ENCODE results near the gene OTUD4.
"Not testable (repeated sequence)": the region's sequence is repeated elsewhere in the genome, so short reads cannot be mapped to it uniquely, and the experiment has no call there.

OTUD4 gene

DNA sequence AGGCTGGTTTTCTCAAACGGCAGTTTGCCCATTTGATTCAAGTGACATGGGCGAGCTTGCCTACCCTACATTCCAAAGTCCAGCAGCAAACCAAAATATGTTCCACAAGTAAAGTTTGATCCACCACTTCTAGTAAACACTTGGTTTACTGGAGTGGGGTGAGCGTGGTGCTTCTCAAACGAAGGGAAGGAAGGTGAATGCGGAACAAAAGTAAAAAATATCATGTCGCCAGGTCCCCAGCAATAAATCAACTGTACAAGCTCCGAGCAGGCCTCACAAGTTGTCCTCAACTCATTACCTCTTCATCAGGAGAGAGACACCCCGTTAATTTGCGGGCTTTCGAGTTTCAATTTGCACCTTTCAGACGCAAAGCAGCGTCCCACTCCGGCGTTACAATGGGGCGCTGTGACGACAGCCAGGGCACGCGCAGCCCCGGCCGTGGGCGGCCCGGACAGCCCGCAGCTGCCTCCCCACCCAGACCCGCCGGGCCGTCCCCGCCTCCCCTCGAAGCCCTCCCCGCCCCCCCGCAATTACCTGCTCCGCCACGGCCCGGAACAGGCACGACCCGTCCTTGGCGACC, 1.0 kb downstream of the OTUD4 start:
- peak; percentile 53 for DNase-seq (ENCODE audit: low read depth)

DNA sequence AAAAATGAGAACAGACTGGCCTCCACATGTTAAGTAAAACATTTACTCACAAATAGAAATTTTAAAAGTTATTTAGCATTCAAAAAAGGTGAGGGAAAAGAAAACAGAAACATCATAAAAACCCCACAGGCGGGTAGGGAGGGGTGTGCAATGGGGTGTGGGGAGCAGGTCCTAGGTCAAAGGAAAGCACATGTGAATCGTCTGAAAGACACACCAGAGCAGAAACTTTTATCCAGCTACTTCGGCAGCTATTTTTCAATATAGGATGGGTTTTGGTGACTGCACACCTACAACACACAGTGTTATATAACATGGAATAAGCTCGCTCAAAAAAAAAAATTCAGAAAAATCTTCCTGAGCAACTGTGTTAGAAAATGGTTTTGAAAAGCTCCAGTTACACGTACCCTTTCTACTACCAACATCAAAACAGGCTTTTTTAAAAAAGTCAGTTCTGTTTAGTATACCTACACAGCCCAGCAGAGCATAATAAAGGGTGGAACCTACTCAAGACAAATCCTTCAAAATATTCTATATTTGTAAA, 1.6 kb downstream of the OTUD4 start:
- no peak for DNase-seq (ENCODE audit: low read depth)

DNA sequence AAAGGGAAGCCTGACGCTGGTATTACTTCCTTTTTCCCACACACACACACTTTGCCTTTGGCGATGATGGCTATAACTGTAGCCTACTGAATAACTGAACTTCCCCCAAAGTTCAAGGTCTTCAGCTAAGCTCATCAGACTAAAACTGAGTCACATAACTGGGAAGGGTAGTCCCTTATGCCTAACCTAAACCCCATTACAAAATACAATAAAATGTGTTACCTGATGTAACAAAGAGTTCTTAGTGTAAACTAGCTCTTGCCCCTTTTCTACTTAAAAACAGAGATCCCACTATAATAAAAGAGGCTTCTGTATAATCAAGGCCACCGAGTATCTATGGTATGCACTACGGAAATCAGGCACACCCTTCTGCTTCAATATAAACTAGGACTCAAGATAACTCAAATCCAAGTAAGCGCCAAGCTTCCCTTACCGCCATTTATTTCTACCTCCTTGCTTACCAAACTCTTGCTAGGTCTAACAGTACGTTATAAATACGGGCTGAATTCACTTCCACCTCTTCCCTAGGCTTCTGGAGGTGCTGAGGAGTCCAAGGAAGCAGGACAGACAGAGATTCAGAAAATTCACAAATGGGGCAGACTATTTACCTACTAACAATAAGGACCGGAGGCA, 2.4 kb downstream of the OTUD4 start:
- DNase-seq (ENCODE audit: low read depth), result no peak

DNA sequence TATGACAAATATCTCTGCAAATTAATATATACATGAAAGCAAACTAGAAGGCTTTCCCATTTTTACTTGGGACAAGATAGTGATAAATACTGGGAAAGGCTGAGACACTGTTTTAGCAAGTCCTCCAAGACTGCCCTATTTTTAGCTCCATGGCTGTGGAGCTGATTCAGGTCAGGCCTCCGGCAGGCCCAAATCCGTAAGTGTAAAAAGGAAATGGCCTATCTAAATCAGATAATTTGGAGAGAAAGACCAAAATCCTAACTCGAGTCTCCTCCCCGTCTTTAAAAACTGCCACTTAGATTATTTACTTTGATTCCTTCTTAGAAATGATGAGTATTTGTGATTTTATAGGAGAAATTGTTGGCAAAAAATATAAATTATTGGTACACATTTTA, 2.9 kb downstream of the OTUD4 start:
- no peak for DNase-seq (ENCODE audit: low read depth)

DNA sequence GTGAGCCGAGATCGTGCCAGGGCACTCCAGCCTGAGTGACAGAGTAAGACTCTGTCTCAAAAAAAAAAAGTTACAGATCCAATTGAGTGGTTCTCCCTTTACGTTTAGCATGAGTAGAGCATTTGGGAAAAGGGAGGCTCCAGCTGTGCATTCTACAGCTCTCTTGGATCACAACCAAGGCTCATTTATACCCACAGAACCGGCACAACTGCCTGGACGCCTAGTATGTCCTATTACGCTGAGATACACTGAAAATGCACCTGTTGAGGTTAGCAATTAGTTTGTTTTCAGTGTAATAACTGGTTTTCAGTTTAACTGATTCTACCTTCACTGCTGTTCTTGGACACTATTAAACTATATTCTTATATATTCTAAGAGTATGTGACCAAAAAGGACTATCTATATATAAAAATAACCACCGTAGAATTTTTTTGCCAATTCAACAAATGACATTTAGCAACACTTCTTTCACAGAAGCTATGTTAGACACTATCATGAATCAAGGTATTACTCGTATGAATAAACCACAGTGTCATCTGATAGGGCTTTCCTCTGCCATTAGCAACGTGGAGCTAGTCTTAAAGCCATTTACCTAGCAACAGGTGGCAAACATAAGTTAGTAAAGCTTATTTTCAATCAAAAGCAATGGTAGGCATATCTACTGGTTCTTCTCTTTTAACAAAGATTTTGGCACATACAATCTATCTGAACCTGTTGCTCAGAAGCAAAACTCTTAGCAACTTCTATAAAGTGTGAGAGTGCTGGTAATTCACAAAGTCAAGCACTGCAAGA, 3.6 kb downstream of the OTUD4 start:
- no peak for DNase-seq (ENCODE audit: low read depth)

DNA sequence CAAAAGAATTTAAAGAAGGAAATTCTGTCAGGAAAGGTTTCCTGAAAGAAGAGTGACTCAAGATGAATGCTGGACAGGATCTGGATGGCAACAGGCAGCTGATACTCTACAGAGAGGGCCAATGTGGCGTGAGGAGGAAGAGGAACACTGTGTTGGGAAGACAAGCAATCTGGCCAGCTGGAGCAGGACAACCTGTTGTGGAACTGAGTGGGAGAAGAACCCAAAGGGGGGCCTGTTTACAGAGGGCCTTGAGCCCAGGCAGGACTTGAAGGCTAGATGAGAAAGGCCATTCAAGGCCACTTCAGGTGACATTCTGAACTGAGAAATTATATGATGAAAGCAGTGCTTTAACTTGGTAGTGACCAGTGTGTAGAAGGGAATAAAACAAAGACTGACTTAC, 8.5 kb downstream of the OTUD4 start:
- no peak for DNase-seq (ENCODE audit: low read depth)

DNA sequence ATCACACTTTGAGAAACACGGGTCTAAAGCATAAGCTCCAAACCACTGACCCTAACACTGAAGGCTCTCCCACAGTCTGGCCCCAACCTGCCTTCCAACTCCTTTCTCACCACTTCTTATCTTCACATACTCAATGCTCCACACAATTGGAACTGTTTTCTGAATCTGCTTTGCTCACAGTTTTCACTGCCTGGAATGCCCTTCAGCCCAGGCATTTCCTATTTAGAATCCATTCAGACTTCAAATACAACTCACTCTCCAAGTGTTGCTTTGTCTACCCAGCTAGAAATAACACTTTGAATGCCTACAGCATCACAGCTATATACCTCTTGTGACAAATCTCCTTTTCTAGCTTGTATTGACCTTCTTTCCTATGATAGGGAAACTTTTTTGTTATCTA, 10.2 kb downstream of the OTUD4 start:
- no peak for DNase-seq (ENCODE audit: low read depth)

DNA sequence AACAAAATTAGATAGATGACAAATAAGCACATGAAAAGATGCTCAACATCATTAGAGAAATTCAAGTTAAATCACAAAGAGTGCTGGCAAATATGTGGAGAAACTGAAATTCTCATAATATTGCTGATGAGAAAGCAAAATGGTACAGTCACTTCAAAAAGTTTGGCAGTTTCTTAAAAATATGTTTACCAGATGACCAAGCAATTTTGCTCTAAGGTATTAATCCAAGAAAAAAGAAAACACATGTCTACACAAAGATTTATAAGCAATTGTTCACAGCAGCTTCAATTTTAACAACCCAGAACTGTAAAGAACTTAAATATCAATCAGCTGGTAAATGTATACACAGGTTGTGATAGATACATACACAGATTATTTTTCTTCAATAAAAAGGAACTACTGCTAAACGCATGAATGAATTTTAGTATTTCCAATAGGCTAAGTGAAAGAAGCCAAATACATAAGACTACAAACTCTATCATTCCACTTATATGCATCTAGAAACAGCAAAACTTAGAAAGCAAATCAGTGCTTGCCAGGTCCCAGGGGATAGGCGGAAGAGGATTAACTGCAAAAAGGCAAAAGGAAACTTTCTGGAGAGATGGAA, 11.7 kb downstream of the OTUD4 start:
- DNase-seq (ENCODE audit: low read depth), result no peak

DNA sequence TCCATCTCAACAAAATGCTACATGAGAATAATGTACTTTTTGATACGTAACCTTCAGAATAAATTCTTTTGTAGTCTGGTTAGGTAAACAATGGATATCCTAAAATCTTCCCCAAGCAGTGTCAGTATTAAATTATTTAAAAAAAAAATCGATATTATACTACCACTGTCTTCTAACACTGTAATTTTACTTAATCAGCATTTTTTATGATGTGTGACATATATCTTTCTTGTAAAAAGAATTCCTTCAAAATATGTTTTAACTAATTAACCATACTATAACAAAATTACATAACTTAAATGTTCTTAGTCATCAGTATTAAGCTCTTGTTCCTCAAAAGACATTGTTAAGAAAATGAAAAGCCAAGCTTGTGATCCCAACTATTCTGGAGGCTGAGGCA, 12.5 kb downstream of the OTUD4 start:
- no peak for DNase-seq (ENCODE audit: low read depth)

DNA sequence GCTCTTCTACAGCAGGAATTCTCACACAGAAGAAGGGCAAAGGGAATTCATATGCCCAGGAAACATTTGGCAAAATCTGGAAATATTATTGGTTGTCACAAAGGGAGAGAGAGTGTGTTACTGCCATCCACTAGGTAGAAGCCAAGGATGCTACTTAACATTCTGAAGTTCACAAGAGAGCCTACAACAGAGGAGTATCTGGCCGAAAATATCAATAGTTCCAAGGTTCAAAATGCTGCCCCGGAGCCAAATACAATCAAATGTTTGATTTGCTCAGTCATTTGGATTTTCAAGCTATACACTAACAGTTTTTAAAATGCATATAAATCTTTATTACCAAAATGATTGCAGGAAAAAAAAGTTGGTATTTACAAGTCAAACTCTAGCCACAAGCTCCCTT, 18.8 kb downstream of the OTUD4 start:
- DNase-seq (ENCODE audit: low read depth), result no peak

DNA sequence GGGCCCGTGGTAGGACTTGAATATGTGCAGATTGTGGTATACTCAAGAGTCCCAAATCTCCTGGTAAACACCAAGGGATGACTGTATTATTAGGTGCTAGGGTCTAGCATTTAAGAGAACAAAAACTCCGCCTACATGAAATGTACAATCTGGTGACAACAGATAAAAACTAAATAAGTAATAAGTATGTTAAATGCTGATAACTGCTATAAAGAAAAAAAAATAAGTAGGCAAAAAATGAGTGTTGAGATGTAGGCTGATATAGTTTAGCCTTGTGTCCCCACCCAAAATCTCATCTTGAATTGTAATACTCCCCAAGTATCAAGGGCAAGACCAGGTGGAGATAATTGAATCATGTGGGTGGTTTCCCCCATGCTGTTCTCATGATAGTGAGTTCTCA, 23.4 kb downstream of the OTUD4 start:
- no peak for DNase-seq (ENCODE audit: low read depth)

DNA sequence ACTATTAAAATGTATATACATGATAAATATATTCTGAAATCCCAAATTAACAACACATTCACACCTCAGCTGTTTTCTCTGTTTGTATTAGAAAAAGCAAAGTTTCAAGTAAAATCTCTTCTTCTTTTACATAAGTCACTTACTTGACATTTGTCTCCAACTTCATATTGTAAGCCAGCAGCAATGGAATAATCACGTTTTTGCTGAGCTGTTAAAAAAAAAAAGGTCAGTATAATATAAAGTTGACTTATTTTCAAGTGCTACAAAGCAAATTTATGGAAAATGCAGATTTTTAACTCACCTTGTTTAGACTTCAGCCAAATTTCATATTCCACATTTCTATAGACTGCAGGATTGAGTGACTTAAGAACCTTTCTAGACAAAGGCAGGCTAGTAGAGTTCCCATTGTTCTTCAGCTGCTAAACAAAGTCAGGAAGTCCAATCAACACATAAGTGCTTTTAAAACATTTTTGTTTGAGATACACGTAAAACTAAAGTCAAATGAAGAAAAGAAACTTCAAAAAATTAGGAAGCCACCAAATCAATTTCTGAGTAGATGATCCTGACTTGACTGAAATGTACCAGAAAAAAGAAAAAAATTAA, 25.0 kb downstream of the OTUD4 start:
- no peak for DNase-seq (ENCODE audit: low read depth)

DNA sequence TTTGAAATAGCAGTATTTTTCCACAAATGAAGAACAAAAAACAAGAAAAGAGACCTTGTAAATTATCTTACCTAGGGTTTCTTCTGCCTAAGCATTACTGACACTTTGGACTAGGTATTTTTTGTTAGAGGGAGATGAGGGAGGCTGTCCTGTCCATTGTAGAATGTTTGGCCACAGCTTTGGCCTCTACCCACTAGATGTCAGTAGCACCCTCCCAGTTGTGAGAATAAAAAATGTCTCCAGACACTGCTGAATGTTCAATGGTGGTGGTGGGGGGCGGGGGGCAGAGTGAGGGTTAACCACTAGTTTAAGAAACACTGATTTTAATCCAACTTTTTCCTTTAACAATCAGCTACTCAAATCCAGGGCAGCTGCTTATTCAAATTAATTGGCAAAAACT, 25.8 kb downstream of the OTUD4 start:
- no peak for DNase-seq (ENCODE audit: low read depth)

DNA sequence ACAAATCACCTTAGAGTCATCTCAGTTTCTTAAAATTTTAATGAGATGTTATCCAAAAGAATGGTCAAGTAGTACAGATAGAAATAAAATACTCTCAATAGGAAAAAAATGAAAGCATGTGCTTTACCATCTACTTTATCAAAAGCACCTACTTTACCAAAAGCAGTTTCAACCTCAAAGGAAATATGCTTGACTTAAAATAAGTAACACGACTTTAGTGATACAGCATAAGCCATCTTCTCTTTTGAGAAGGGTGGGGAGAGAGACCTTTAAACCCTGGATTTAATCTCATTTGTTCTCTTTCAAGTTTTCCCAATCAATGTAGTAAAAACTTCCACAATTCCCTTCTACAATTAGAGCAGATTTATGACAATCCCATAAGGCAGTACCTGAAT, 26.5 kb downstream of the OTUD4 start:
- no peak for DNase-seq (ENCODE audit: low read depth)

DNA sequence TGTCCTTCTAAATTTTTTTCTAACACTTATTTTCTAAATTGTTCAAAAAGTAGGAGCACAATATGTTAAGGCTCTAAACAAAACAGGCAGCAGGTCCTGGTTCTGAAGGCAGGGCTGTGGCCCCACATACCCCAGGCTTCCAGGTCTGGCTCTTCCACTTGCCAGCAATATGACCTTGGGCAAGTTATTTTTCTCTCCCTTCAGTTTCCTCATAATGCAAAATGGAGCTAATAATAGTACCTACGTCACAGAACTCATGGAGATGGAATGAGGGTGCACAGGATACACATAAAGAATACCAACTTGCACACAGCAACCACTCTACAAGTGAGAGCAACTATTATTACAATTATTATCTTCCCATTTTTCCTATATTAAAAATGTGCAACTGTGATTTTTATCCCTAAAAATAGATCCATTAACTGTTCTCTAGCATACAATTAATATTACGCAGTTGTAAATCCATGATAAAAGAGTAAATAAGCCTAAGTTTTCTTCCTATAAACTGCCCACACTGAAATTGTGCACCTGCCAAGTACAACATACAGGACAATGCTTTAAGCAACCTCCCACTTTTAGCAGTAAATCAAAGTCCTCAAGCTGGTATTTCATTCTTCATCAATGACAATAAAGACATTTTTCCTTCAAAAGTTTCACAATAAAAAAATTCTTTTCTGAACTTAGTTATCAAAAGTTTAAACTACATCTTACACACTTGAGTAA, 27.0 kb downstream of the OTUD4 start:
- no peak for DNase-seq (ENCODE audit: low read depth)

DNA sequence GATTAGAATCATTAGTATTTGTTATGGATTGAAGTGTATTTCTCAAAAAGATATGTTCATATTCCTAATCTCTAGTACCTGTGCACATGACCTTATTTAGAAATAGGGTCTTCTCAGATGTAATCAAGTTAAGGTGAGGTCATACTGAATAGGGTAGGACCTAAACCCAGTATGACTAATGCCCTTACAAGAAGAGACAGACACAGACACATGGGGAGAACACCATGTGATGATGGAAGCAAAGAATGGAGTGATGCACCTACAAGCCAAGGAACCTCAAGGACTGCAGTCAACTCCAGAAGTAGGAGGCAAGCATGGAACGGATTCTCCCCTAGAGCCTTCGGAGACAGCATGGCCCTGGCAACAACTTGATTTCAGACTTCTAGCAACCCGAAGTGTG, 31.4 kb downstream of the OTUD4 start:
- DNase-seq (ENCODE audit: low read depth), result no peak

DNA sequence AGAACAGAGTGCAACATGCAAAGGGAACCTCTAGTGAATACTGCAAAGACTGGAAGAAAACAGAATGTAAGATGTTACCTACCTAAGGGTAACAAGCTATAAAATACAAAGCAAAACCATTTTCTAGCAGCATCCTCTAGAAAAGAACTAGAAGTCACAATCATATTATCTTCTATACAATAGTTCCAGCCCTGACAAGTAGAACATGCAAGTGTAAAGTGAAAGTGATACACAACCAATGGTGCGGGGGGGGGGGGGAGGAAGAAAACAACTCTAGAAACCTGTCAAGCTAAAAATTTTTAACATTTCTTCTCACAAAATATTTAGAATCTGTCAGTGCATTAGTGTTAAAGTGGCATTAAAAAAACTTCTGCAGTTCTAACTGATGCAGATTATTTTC, 44.2 kb downstream of the OTUD4 start:
- not testable (repeated sequence) for DNase-seq (ENCODE audit: low read depth)

DNA sequence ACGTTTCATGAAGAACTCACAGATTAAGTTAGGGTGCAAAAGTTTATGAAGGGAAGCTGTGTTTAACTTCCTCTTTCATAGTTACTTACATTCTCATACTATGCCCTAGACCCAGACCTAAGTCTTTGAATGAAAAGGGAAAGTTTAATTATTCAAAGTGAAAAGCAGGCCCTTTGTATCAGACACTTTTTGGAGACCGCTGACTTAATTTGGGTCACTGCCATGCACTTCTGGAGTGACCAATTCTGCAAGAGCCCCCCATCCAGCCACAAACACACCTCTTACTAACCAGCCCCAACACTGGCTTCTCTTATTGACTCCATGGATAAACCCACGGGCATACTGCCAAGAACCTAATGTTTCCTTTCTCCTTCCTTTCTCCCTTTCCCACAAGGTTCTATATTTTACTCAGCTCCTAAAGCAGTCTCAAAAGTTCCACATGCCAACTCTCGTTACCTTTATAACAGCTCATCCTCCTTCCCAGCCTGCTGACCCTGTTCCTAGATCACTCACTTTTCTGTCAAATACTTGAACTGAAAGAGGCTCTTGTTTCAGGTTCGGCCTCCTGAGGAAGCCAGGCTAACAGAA, 47.8 kb downstream of the OTUD4 start:
- DNase-seq (ENCODE audit: low read depth), result no peak

DNA sequence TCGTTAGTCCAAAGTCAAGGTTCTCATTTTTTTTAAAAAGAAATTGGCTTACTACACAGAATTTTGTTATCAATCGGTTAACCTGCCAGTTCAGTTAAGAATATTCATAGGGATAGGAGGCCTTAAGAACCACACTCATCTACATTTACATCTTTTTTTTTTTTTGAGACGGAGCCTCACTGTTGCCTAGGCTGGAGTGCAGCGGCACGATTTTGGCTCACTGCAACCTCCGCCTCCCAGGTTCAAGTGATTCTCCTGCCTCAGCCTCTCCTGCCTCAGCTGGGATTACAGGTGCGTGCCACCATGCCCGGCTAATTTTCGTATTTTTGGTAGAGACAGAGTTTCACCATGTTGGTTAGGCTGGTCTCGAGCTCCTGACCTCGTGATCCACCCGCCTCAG, 48.5 kb downstream of the OTUD4 start:
- DNase-seq (ENCODE audit: low read depth), result no peak

DNA sequence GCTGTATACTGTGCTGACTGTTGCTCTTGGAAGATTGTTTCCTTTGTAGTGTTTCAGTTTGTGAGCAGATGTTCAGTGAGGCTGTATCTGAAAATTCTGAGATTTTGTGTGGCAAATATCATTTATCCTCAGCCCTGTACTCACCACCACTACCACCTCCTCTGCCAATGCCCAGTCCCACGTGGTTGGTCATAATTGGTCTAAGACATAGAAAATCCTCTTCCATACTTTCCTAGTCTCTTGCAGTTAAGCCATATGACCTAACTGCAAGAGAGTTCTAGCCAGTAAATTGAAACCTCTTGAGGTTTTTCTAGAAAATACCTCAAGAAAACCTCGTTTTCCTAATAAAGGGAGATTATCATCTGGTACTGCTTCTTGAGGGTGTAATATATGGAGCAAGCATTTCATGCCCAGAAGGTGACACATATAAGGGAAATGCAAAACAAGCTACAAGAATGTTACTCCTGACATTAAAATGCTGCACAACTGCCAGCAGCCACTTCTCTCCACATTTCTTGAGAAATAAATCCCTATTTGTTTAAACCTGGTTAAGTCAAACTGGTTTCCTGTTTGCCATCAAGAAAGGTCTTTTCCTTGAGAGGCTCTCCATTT, 49.5 kb downstream of the OTUD4 start:
- DNase-seq (ENCODE audit: low read depth), result no peak

DNA sequence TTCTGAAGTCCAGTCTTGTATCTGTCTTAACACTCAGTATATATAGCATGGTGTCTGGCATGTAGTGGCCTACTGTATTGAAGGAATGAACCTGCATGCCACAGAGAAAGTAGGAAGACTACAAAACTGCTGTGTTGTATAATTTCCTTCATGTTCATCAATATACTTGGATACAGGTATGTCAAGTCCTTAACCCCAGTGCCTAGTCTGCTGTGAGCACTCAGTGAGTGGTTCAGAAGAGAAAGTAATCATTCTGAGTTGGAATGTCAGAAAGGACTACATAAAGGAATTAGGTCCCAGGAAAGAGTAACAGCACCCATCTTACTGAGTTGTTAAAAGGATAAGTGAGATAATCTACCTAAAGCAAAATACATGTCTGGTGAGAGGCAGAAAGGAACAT, 50.3 kb downstream of the OTUD4 start:
- no peak for DNase-seq (ENCODE audit: low read depth)
